T-cell (primary cell): ENCODE measurements around the gene ACACB. TPM values are rescaled to one million over a fixed set of nuclear protein-coding genes. Genes with fewer than 3 reads are reported as not detected.

Source experiments
- ATAC-seq, 4 experiments: fragments of 200-7000 bp in 3 of 4; fragments of 150-1000 bp in 1 of 4; cut with Tn5 transposase; replicated peaks in 1 of 4; 1 replicate in 3 of 4; 2 replicates in 1 of 4; pipeline ENCODE4 v1.10.0; 2021; ENCODE audit warnings: moderate library complexity in 3 of 4, mild to moderate bottlenecking in 2 of 4, moderate number of reproducible peaks in 1 of 4
- CTCF ChIA-PET, 2 donors: fragments of 300-600 bp; sonication (Branson Sonifier 250); formaldehyde crosslinking; loops; one replicate each; lab custom pipeline; 2022; ENCODE audit warnings: antibody characterized with exemption in 2 of 2; lab: Charles Lee
- POLR2A ChIA-PET, 2 donors: fragments of 300-600 bp; sonication (Branson Sonifier 250); formaldehyde crosslinking; loops; one replicate each; lab custom pipeline; 2022; ENCODE audit warnings: antibody characterized with exemption in 2 of 2; lab: Charles Lee
- DNase-seq, 35 experiments: peaks; one replicate each; pipeline versions ENCODE4 v3.0.0 to v3.0.0-alpha.2; 2013 to 2023
- H3K27ac ChIP-seq: one replicate; pipeline ENCODE4 v1.5.1; 2013; ENCODE audit warnings: low read length
- H3K27me3 ChIP-seq, 2 experiments: replicated peaks in 1 of 2; 1 replicate in 1 of 2; 2 replicates in 1 of 2; pipeline versions ENCODE4 v1.6.1 to v1.7.0; 2013; ENCODE audit warnings: low read length in 1 of 2, mixed read lengths in 1 of 2; ENCODE audit not compliant: control insufficient read depth in 2 of 2, insufficient read depth in 2 of 2; ENCODE audit errors: extremely low read depth in 1 of 2
- H3K36me3 ChIP-seq, 2 donors: 1 replicate in 1 of 2; 2 replicates in 1 of 2; pipeline versions ENCODE4 v1.6.1 to v1.7.0; 2013; ENCODE audit warnings: low read length in 1 of 2; ENCODE audit not compliant: control insufficient read depth in 2 of 2, insufficient read depth in 1 of 2; ENCODE audit errors: extremely low read depth in 1 of 2
- H3K4me1 ChIP-seq, 2 experiments: 1 replicate in 1 of 2; 2 replicates in 1 of 2; pipeline versions ENCODE4 v1.6.1 to v1.7.0; 2013; ENCODE audit warnings: low read length in 2 of 2, mixed read lengths in 1 of 2; ENCODE audit not compliant: insufficient read depth in 2 of 2, control insufficient read depth in 1 of 2; ENCODE audit errors: extremely low read depth in 1 of 2
- H3K4me3 ChIP-seq, 2 donors: 1 replicate in 1 of 2; 2 replicates in 1 of 2; pipeline versions ENCODE4 v1.5.1 to v1.7.0; 2013; ENCODE audit warnings: mild to moderate bottlenecking in 2 of 2, low read length in 1 of 2, moderate library complexity in 1 of 2; ENCODE audit not compliant: control insufficient read depth in 1 of 2; ENCODE audit errors: extremely low read depth in 1 of 2
- H3K9me3 ChIP-seq: 2 replicates; pipeline ENCODE4 v1.7.0; 2013
- H3K27ac Mint-ChIP-seq, 2 donors: one replicate each; pipeline ENCODE4 v1.8.0; 2020 to 2021; ENCODE audit warnings: mild to moderate bottlenecking in 2 of 2, mixed read lengths in 2 of 2
- H3K27me3 Mint-ChIP-seq, 2 donors: one replicate each; pipeline ENCODE4 v1.8.0; 2021 to 2022; ENCODE audit warnings: mixed read lengths in 2 of 2
- H3K36me3 Mint-ChIP-seq: one replicate; pipeline ENCODE4 v1.8.0; 2021; ENCODE audit warnings: mixed read lengths
- H3K4me1 Mint-ChIP-seq, 3 donors: one replicate each; pipeline ENCODE4 v1.8.0; 2020 to 2022; ENCODE audit warnings: mixed read lengths in 3 of 3, mild to moderate bottlenecking in 1 of 3
- H3K4me3 Mint-ChIP-seq, 3 donors: one replicate each; pipeline ENCODE4 v1.8.0; 2020 to 2022; ENCODE audit warnings: mild to moderate bottlenecking in 3 of 3, mixed read lengths in 3 of 3, moderate library complexity in 3 of 3
- H3K9me3 Mint-ChIP-seq, 3 donors: one replicate each; pipeline ENCODE4 v1.8.0; 2020 to 2022; ENCODE audit warnings: mixed read lengths in 3 of 3
- WGBS: methylation state at CpG from one replicate; pipeline ENCODE4 v1.1.5; 2013; ENCODE audit warnings: missing lambda C conversion rate; ENCODE audit not compliant: insufficient coverage; 5-methylcytosine and 5-hydroxymethylcytosine counted together
- total RNA-seq, 35 experiments: library from RNA in 6 of 35; stranded (reverse) in 6 of 35; fragments of 120-200 nt in 1 of 35; gene quantifications; one replicate each; pipeline versions ENCODE4 v1.2.1 to v1.2.4 and lab custom pipeline; 2013 to 2026

Gene ACACB
- total RNA-seq, 5 donors from 2014 or later (not counting 1 experiment from before 2014, with no cell fraction given), result 24.8 to 34.1 (median 32.1) TPM

DNA sequence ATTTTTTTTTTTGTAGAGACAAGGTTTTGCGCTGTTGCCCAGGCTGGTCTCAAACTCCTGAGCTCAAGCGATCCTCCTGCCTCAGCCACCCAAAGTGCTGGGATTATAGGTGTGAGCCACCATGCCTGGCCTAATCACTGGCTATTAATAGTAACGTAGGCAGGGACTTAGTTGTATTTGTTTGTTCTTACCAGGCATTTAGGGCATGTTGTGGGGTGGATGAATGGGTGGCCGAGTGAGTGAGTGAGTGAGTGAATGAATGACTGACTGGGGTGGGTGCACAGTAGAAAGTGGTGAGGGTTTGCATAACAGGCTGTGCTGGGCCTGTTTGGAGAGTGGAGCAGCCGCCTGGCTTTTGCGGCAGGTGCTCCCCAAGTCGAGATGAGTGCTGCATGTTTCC, 105.7 kb downstream of the ACACB start:
- POLR2A ChIA-PET, result no interaction called here
- no peaks in the 10 kb centered on the region for H3K27me3 Mint-ChIP-seq
- Histone ChIP-seq H3K27ac (no peak overlapping the region), H3K9me3 (no peaks in the 10 kb centered on the region), H3K27me3 (no peaks in the 10 kb centered on the region), H3K4me3 (no peak overlapping the region), H3K36me3 (peaks cover 1 to 6% of the 10 kb centered on the region in 2 donors), H3K4me1 (no peaks in the 10 kb centered on the region)
- H3K4me3 Mint-ChIP-seq, result no peak overlapping the region
- DNase-seq (no peak), ATAC-seq (no peak)
- peaks cover 26% of the 10 kb centered on the region for H3K36me3 Mint-ChIP-seq
- H3K27ac Mint-ChIP-seq, result no peak overlapping the region
- WGBS, result 93% methylated on average over 7 of the region's 7 CpGs
- H3K4me1 Mint-ChIP-seq, result no peaks in the 10 kb centered on the region
- no peaks in the 10 kb centered on the region for H3K9me3 Mint-ChIP-seq
- CTCF ChIA-PET, result no interaction called here

DNA sequence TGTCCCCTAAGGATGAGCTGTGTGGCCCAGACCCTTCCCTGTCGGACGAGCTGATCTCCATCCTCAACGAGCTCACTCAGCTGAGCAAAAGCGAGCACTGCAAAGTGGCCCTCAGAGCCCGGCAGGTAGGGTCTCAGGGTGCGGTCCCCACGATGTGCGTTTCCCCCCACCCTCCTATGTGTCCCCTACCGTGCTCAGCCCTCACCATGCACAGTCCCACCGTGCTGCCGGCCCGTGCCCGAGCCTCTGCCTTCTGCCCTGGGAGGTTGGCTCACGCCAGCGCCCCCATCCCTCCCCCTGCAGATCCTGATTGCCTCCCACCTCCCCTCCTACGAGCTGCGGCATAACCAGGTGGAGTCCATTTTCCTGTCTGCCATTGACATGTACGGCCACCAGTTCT, 106.1 kb downstream of the ACACB start:
- Mint-ChIP-seq H3K4me1 (no peaks in the 10 kb centered on the region), H3K27me3 (no peaks in the 10 kb centered on the region), H3K27ac (no peak overlapping the region), H3K36me3 (peaks cover 31% of the 10 kb centered on the region), H3K4me3 (no peak overlapping the region), H3K9me3 (no peaks in the 10 kb centered on the region)
- POLR2A ChIA-PET, result no interaction called here
- Histone ChIP-seq H3K9me3 (no peaks in the 10 kb centered on the region), H3K27ac (no peak overlapping the region), H3K27me3 (no peaks in the 10 kb centered on the region), H3K36me3 (peaks cover 0 to 10% of the 10 kb centered on the region in 2 donors), H3K4me3 (no peak overlapping the region), H3K4me1 (no peaks in the 10 kb centered on the region)
- ATAC-seq, result no peak
- 96% methylated on average over 17 of the region's 18 CpGs for WGBS
- CTCF ChIA-PET, result no interaction called here
- no peak for DNase-seq

DNA sequence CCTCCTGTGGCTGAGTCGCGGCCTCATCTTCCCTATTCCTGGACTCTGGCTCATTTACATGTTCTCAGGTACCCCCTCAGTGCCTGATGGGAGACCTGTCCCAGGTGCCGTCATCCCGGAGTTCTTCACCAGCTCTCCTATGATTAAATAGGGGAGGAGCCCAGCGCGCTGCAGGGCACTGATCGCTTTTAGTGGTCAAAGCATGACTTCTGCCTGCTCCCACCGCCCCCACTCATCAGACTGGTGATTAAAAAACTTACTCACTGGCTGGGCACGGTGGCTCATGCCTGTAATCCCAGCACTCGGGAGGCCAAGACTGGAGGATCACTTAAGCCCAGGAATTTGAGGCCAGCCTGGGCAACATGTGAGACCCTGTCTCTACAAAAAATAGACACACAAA, 106.8 kb downstream of the ACACB start:
- ATAC-seq (no peak), DNase-seq (no peak)
- no peak overlapping the region for H3K27ac Mint-ChIP-seq
- peaks cover 31% of the 10 kb centered on the region for H3K36me3 Mint-ChIP-seq
- Histone ChIP-seq H3K27me3 (no peaks in the 10 kb centered on the region), H3K36me3 (peaks cover 0 to 10% of the 10 kb centered on the region in 2 donors), H3K27ac (no peak overlapping the region), H3K4me3 (no peak overlapping the region), H3K9me3 (no peaks in the 10 kb centered on the region), H3K4me1 (no peaks in the 10 kb centered on the region)
- no peaks in the 10 kb centered on the region for H3K9me3 Mint-ChIP-seq
- no peaks in the 10 kb centered on the region for H3K4me1 Mint-ChIP-seq
- WGBS, result 100% methylated on average over 2 of the region's 10 CpGs
- H3K27me3 Mint-ChIP-seq, result no peaks in the 10 kb centered on the region
- ChIA-PET CTCF (no interaction called here), POLR2A (no interaction called here)
- no peak overlapping the region for H3K4me3 Mint-ChIP-seq

DNA sequence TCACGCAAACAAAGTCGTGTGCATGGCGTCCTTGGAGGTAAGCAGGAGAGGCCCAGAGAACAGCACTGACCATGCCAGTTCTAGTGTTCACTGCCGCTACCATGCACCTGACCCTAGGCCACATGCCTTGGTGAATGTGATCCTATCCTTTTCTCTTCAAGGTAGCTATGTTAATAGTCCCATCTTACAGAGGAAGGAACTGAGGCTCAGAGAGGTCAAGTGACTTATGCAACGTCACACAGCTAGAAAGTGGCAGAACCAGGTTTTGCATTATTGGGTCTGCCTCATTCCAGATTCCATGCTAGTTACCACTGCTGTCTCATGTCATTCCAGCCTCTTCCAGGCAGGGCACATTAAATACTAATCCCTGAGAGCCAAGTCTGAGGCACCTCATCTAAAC, 107.5 kb downstream of the ACACB start:
- Mint-ChIP-seq H3K27ac (no peak overlapping the region), H3K4me3 (no peak overlapping the region), H3K9me3 (no peaks in the 10 kb centered on the region), H3K4me1 (no peaks in the 10 kb centered on the region), H3K36me3 (peaks cover 31% of the 10 kb centered on the region), H3K27me3 (no peaks in the 10 kb centered on the region)
- peaks cover 0 to 10% of the 10 kb centered on the region in 2 donors for H3K36me3 ChIP-seq
- H3K4me3 ChIP-seq, result no peak overlapping the region
- ChIA-PET CTCF (no interaction called here), POLR2A (no interaction called here)
- no peak for ATAC-seq
- no peaks in the 10 kb centered on the region for H3K9me3 ChIP-seq
- no peak for DNase-seq
- WGBS, result 96% methylated on average over 5 of the region's 5 CpGs
- no peak overlapping the region for H3K27ac ChIP-seq
- no peaks in the 10 kb centered on the region for H3K4me1 ChIP-seq
- no peaks in the 10 kb centered on the region for H3K27me3 ChIP-seq

DNA sequence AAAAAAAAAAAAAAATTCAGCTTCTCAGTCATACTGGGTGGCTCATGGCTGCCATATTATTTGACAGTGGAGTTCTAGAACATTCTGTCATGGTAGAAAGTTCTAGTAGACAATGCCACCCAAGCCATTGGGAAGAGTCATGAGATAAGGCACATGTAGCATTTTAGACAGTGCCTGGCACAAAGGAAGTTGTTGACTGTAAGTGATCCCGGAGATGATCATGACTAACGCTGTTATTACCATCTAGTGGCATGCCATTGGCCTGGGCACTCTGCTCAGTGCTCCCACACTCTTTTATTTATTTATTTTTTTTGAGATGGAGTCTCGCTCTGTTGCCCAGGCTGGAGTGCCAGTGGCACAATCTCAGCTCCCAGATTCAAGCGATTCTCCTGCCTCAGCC, 112.3 kb downstream of the ACACB start:
- no peak for ATAC-seq
- Mint-ChIP-seq H3K4me1 (no peaks in the 10 kb centered on the region), H3K36me3 (peaks cover 37% of the 10 kb centered on the region), H3K27me3 (no peaks in the 10 kb centered on the region), H3K4me3 (no peak overlapping the region), H3K27ac (no peak overlapping the region), H3K9me3 (no peaks in the 10 kb centered on the region)
- 90% methylated on average over 2 of the region's 4 CpGs for WGBS
- Histone ChIP-seq H3K9me3 (no peaks in the 10 kb centered on the region), H3K27me3 (no peaks in the 10 kb centered on the region), H3K27ac (no peak overlapping the region), H3K4me3 (no peak overlapping the region), H3K36me3 (peaks cover 0 to 11% of the 10 kb centered on the region in 2 donors), H3K4me1 (no peaks in the 10 kb centered on the region)
- DNase-seq, result no peak
- ChIA-PET CTCF (no interaction called here), POLR2A (no interaction called here)

DNA sequence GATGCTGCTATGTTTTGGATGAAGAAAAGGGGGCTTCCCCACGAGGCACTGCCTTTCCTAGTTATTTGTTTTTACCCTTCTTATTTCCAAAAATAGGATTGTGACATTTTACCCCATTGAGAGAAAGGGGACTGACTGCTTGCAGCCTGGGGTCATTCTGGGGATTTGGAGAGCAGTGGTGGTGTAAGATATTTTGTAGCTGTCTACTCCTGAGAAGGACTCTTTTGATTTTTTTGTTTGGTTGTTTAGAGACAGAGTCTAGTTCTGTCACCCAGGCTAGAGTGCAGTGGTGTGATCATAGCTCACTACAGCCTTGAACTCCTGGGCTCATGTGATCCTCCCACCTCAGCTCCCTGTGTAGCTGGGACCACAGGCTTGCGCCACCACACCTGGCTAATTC, 113.8 kb downstream of the ACACB start:
- Mint-ChIP-seq H3K27ac (no peak overlapping the region), H3K4me1 (no peaks in the 10 kb centered on the region), H3K27me3 (no peaks in the 10 kb centered on the region), H3K36me3 (peaks cover 37% of the 10 kb centered on the region), H3K9me3 (no peaks in the 10 kb centered on the region), H3K4me3 (no peak overlapping the region)
- H3K36me3 ChIP-seq, result peaks cover 0 to 13% of the 10 kb centered on the region in 2 donors
- CTCF ChIA-PET, result no interaction called here
- no peaks in the 10 kb centered on the region for H3K4me1 ChIP-seq
- POLR2A ChIA-PET, result no interaction called here
- H3K4me3 ChIP-seq, result no peak overlapping the region
- H3K27ac ChIP-seq, result no peak overlapping the region
- no peaks in the 10 kb centered on the region for H3K9me3 ChIP-seq
- WGBS, result no CpG with 5 or more reads among the region's 2 CpGs
- ATAC-seq (no peak), DNase-seq (no peak)
- H3K27me3 ChIP-seq, result no peaks in the 10 kb centered on the region

DNA sequence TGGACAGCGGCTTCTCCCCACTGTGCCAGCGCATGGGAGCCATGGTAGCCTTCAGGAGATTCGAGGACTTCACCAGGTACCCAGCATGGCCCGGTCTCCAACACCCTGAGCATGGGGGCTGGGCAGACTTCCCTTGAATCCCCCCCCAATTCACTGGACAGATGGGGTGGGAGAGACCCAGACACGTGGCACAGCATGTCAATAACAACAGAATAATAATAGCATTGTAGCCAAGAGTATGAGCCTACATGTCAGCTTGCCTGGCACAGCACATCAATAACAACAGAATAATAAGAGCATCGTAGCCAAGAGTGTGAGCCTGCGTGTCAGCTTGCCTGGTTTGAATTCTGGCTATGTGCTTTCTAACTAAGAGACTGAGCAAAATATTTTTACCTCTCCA, 116.3 kb downstream of the ACACB start:
- POLR2A ChIA-PET, result no interaction called here
- ATAC-seq (no peak), DNase-seq (no peak)
- CTCF ChIA-PET, result no interaction called here
- H3K9me3 ChIP-seq, result no peaks in the 10 kb centered on the region
- no peak overlapping the region for H3K27ac ChIP-seq
- H3K36me3 Mint-ChIP-seq, result peaks cover 43% of the 10 kb centered on the region
- H3K36me3 ChIP-seq, result peaks cover 0 to 10% of the 10 kb centered on the region in 2 donors
- H3K4me1 ChIP-seq, result no peaks in the 10 kb centered on the region
- no peaks in the 10 kb centered on the region for H3K27me3 Mint-ChIP-seq
- H3K4me3 Mint-ChIP-seq, result no peak overlapping the region
- no peaks in the 10 kb centered on the region for H3K27me3 ChIP-seq
- no peaks in the 10 kb centered on the region for H3K4me1 Mint-ChIP-seq
- WGBS, result no CpG with 5 or more reads among the region's 7 CpGs
- H3K27ac Mint-ChIP-seq, result no peak overlapping the region
- no peaks in the 10 kb centered on the region for H3K9me3 Mint-ChIP-seq
- H3K4me3 ChIP-seq, result no peak overlapping the region
